Neuronal stem cell (in vitro differentiated cells): ENCODE data around the gene PLEKHJ1.
A peak's percentile ranks its signal among the peaks of the same experiment; 100 is the strongest.

Experiments used
- DNase-seq: peaks from one replicate; pipeline ENCODE4 v3.0.0-alpha.2; 2013; ENCODE audit warnings: low spot score
- H2AFZ ChIP-seq: one replicate; pipeline ENCODE4 v1.6.1; 2013; ENCODE audit warnings: mild to moderate bottlenecking, low read length, inconsistent platforms
- H2AK5ac ChIP-seq: 2 replicates; pipeline ENCODE4 v1.6.1; 2013; ENCODE audit warnings: low read depth, mild to moderate bottlenecking, inconsistent platforms, low read length, moderate library complexity, mixed read lengths
- H2BK120ac ChIP-seq: 2 replicates; pipeline ENCODE4 v1.6.1; 2013; ENCODE audit warnings: low read depth, mild to moderate bottlenecking, inconsistent platforms, low read length, moderate library complexity, mixed read lengths
- H2BK12ac ChIP-seq: one replicate; pipeline ENCODE4 v1.6.1; 2013; ENCODE audit warnings: low read length, inconsistent platforms
- H2BK15ac ChIP-seq: 2 replicates; pipeline ENCODE4 v1.6.1; 2013; ENCODE audit warnings: mild to moderate bottlenecking, low read length, inconsistent platforms, mixed read lengths
- H2BK5ac ChIP-seq: one replicate; pipeline ENCODE4 v1.6.1; 2013; ENCODE audit warnings: inconsistent platforms, mild to moderate bottlenecking, low read length, moderate library complexity
- H3K14ac ChIP-seq: one replicate; pipeline ENCODE4 v1.6.1; 2013; ENCODE audit warnings: low read length, inconsistent platforms
- H3K18ac ChIP-seq: 2 replicates; pipeline ENCODE4 v1.6.1; 2013; ENCODE audit warnings: low read length, inconsistent platforms
- H3K23ac ChIP-seq: 2 replicates; pipeline ENCODE4 v1.6.1; 2013; ENCODE audit warnings: low read depth, mild to moderate bottlenecking, mixed read lengths, low read length, inconsistent platforms; ENCODE audit not compliant: poor library complexity
- H3K27ac ChIP-seq: replicated peaks from 3 replicates; pipeline ENCODE4 v1.5.1; 2013; ENCODE audit warnings: low read length, inconsistent platforms
- H3K27me3 ChIP-seq, 3 experiments: 2 replicates each; pipeline ENCODE4 v1.6.1; 2013; ENCODE audit warnings: low read length in 3 of 3, mild to moderate bottlenecking in 2 of 3, inconsistent platforms in 1 of 3, low read depth in 1 of 3, mixed read lengths in 1 of 3, moderate library complexity in 1 of 3; ENCODE audit not compliant: control insufficient read depth in 3 of 3, insufficient read depth in 3 of 3
- H3K36me3 ChIP-seq, 2 donors: replicated peaks in 1 of 2; 2 replicates each; pipeline ENCODE4 v1.6.1; 2013; ENCODE audit warnings: low read length in 2 of 2; ENCODE audit not compliant: control insufficient read depth in 2 of 2, insufficient read depth in 2 of 2
- H3K4ac ChIP-seq: 2 replicates; pipeline ENCODE4 v1.6.1; 2013; ENCODE audit warnings: inconsistent platforms, mild to moderate bottlenecking, low read length, moderate library complexity
- H3K4me1 ChIP-seq, 2 donors: 1 replicate in 1 of 2; 2 replicates in 1 of 2; pipeline ENCODE4 v1.6.1; 2013; ENCODE audit warnings: low read length in 2 of 2, low read depth in 1 of 2; ENCODE audit not compliant: control insufficient read depth in 2 of 2, insufficient read depth in 1 of 2
- H3K4me2 ChIP-seq: one replicate; pipeline ENCODE4 v1.6.1; 2013; ENCODE audit warnings: mild to moderate bottlenecking, low read length, inconsistent platforms; ENCODE audit not compliant: insufficient read depth, poor library complexity, severe bottlenecking
- H3K4me3 ChIP-seq, 2 donors: 2 replicates each; pipeline ENCODE4 v1.5.1; 2013; ENCODE audit warnings: low read length in 2 of 2, mild to moderate bottlenecking in 2 of 2, inconsistent platforms in 1 of 2, moderate library complexity in 1 of 2
- H3K79me1 ChIP-seq: one replicate; pipeline ENCODE4 v1.6.1; 2013; ENCODE audit warnings: low read depth, mild to moderate bottlenecking, inconsistent platforms, low read length, moderate library complexity
- H3K9ac ChIP-seq: one replicate; pipeline ENCODE4 v1.6.1; 2013; ENCODE audit warnings: mild to moderate bottlenecking, low read depth, low read length, inconsistent platforms; ENCODE audit not compliant: poor library complexity
- H3K9me3 ChIP-seq, 2 donors: replicated peaks in 1 of 2; 2 replicates each; pipeline versions ENCODE3 to v1.6.1; 2013; ENCODE audit warnings: low read length in 2 of 2, mild to moderate bottlenecking in 2 of 2, inconsistent platforms in 1 of 2, low read depth in 1 of 2, mixed read lengths in 1 of 2, moderate library complexity in 1 of 2; ENCODE audit not compliant: control insufficient read depth in 2 of 2, insufficient read depth in 1 of 2
- H4K8ac ChIP-seq: one replicate; pipeline ENCODE4 v1.6.1; 2013; ENCODE audit warnings: low read depth, mild to moderate bottlenecking, inconsistent platforms, low read length, moderate library complexity
- H4K91ac ChIP-seq: one replicate; pipeline ENCODE4 v1.6.1; 2013; ENCODE audit warnings: low read length, low read depth, mild to moderate bottlenecking, inconsistent platforms; ENCODE audit not compliant: poor library complexity
- WGBS, 2 donors: extraction: QIAGEN DNeasy Blood & Tissue Kit; methylation state at CpG; one replicate each; pipeline ENCODE4 v1.1.7; 2013; ENCODE audit warnings: missing lambda C conversion rate in 2 of 2, mixed read lengths in 1 of 2; ENCODE audit not compliant: insufficient read length in 2 of 2, insufficient replicate concordance in 1 of 2; ENCODE audit errors: extremely low coverage in 2 of 2; 5-methylcytosine and 5-hydroxymethylcytosine counted together

PLEKHJ1 gene

GRCh38 chr19:2199215-2199614, 36.9 kb downstream of the PLEKHJ1 start:
- no peaks in the 10 kb centered on the region for H3K27me3 ChIP-seq
- H3K18ac ChIP-seq: peak overlapping the region; percentile 84
- H2AFZ ChIP-seq: no peak overlapping the region
- peak overlapping the region; percentile 76 for H3K9ac ChIP-seq
- no peak overlapping the region for H2BK120ac ChIP-seq
- H3K27ac ChIP-seq: peak overlapping the region; percentile 51
- no peak overlapping the region for H3K14ac ChIP-seq
- no peak overlapping the region for H3K4me3 ChIP-seq
- no peak overlapping the region for H4K91ac ChIP-seq
- H2BK15ac ChIP-seq: no peak overlapping the region
- H3K9me3 ChIP-seq: peaks cover 0 to 3% of the 10 kb centered on the region in 2 donors
- H3K4me2 ChIP-seq: no peak overlapping the region
- peaks cover 37 to 87% of the 10 kb centered on the region in 2 donors for H3K36me3 ChIP-seq
- H2BK12ac ChIP-seq: no peak overlapping the region
- peaks cover 32% of the 10 kb centered on the region for H3K79me1 ChIP-seq
- H2AK5ac ChIP-seq: no peak overlapping the region
- WGBS, 2 donors: no CpG with 5 or more reads among the region's 18 CpGs
- no peak overlapping the region for H3K4ac ChIP-seq
- peak overlapping the region; percentile 68 for H3K23ac ChIP-seq
- peak; percentile 30 for DNase-seq
- H3K4me1 ChIP-seq: peaks cover 0 to 7% of the 10 kb centered on the region in 2 donors
- no peak overlapping the region for H4K8ac ChIP-seq
- no peak overlapping the region for H2BK5ac ChIP-seq

DNA sequence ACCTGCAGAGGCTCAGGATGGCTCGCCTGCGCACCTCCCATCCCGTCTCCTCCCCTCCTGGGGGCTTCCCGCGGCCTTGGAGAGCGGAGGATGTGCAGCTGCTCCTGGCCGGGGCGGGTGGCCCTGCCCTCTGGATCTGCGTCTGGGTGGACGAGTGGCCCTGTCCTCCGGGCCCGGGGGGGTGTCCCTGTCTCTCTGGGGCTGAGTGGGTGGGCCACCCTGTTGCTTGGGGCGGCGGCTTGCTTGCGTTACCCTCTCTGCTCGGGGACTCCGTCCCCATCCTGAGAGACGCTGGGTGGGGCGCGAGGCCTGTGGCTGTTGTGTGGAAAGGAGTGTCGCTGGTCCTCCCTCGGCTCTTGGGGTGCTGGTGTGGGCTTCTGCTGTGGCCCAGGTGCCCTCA, 37.8 kb downstream of the PLEKHJ1 start:
- Histone ChIP-seq H3K79me1 (peaks cover 27% of the 10 kb centered on the region), H3K36me3 (peaks cover 36 to 85% of the 10 kb centered on the region in 2 donors), H3K4ac (no peak overlapping the region), H4K8ac (peak overlapping the region; percentile 48), H3K23ac (peak overlapping the region; percentile 35), H2AK5ac (no peak overlapping the region), H3K14ac (peak overlapping the region; percentile 63), H4K91ac (no peak overlapping the region), H3K27ac (no peak overlapping the region), H2AFZ (no peak overlapping the region), H3K4me2 (no peak overlapping the region), H2BK15ac (no peak overlapping the region), H3K18ac (no peak overlapping the region), H2BK5ac (peak overlapping the region; percentile 1), H2BK120ac (no peak overlapping the region), H3K9ac (no peak overlapping the region), H3K9me3 (no peaks in the 10 kb centered on the region), H3K4me1 (peaks cover 0 to 7% of the 10 kb centered on the region in 2 donors), H3K4me3 (no peak overlapping the region), H2BK12ac (no peak overlapping the region), H3K27me3 (no peaks in the 10 kb centered on the region)
- no peak for DNase-seq
- WGBS, 2 donors: no CpG with 5 or more reads among the region's 22 CpGs

DNA sequence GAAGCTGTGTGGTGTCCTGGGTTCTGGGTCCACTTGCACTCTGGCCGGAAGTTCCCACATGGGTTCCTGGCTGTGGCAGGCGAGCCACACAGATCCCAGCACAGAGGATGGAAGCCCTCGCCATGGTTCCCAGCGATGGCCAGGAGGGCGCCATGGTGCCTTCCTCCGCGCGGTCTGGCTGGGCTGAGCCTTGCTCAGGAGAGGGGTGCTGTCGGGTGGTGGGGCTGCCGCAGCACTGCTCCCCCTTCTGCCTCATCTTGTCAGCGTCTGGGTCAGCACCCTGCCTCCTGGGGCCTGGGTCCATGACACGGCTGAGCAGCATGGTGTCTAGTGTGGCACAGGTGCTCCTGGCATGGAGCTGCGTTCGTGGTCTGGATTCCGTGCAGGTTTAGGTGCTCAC, 38.9 kb downstream of the PLEKHJ1 start:
- Histone ChIP-seq H3K27me3 (no peaks in the 10 kb centered on the region), H3K9ac (peak overlapping the region; percentile 70), H3K4me3 (no peak overlapping the region), H3K4ac (no peak overlapping the region), H2BK12ac (peak overlapping the region; percentile 30), H3K18ac (peak overlapping the region; percentile 59), H2AFZ (no peak overlapping the region), H3K14ac (peak overlapping the region; percentile 17), H3K79me1 (peaks cover 25% of the 10 kb centered on the region), H4K91ac (no peak overlapping the region), H4K8ac (no peak overlapping the region), H3K27ac (no peak overlapping the region), H3K23ac (no peak overlapping the region), H2BK15ac (no peak overlapping the region), H3K4me2 (no peak overlapping the region), H2BK120ac (no peak overlapping the region), H2AK5ac (no peak overlapping the region), H3K4me1 (peaks cover 0 to 7% of the 10 kb centered on the region in 2 donors), H3K9me3 (no peaks in the 10 kb centered on the region), H2BK5ac (peak overlapping the region; percentile 53), H3K36me3 (peaks cover 42 to 87% of the 10 kb centered on the region in 2 donors)
- DNase-seq: no peak
- no CpG with 5 or more reads among the region's 15 CpGs for WGBS, 2 donors

- no peak overlapping the region for H4K91ac ChIP-seq
- H2BK15ac ChIP-seq: no peak overlapping the region
- no peak overlapping the region for H3K4me3 ChIP-seq
- peaks cover 26% of the 10 kb centered on the region for H3K79me1 ChIP-seq
- DNase-seq: no peak
- peaks cover 46 to 90% of the 10 kb centered on the region in 2 donors for H3K36me3 ChIP-seq
- peak overlapping the region; percentile 85 for H3K23ac ChIP-seq
- no peak overlapping the region for H3K9ac ChIP-seq
- WGBS, 2 donors: no CpG with 5 or more reads among the region's 19 CpGs
- H3K9me3 ChIP-seq: peaks cover 0 to 2% of the 10 kb centered on the region in 2 donors
- H3K18ac ChIP-seq: no peak overlapping the region
- no peak overlapping the region for H4K8ac ChIP-seq
- no peak overlapping the region for H2BK120ac ChIP-seq
- no peak overlapping the region for H3K4ac ChIP-seq
- no peak overlapping the region for H2BK5ac ChIP-seq
- no peak overlapping the region for H2BK12ac ChIP-seq
- H2AFZ ChIP-seq: no peak overlapping the region
- no peak overlapping the region for H2AK5ac ChIP-seq
- H3K27me3 ChIP-seq: no peaks in the 10 kb centered on the region
- no peak overlapping the region for H3K27ac ChIP-seq
- no peak overlapping the region for H3K4me2 ChIP-seq
- peak overlapping the region; percentile 56 for H3K14ac ChIP-seq
- H3K4me1 ChIP-seq: peaks cover 0 to 7% of the 10 kb centered on the region in 2 donors
Measured at GRCh38 chr19:2195914-2196313, 40.2 kb downstream of the PLEKHJ1 start.
